ENCODE results near the gene DLX6.
"Not testable (repeated sequence)": the region's sequence is repeated elsewhere in the genome, so short reads cannot be mapped to it uniquely, and the experiment has no call there.

Gene DLX6

GRCh38 chr7:97024209-97025129, 19.1 kb downstream of the DLX6 start, which contains the start of gene DLX5:
TSS of gene DLX5 (minus strand) at chr7:97024831. CDS start at chr7:97024623, 208 bp downstream.
- no peak for DNase-seq

GRCh38 chr7:97025130-97025499, 19.8 kb downstream of the DLX6 start:
- no peak for DNase-seq

GRCh38 chr7:97025983-97026714, 20.8 kb downstream of the DLX6 start:
- no peak for DNase-seq

GRCh38 chr7:97026715-97027426, 21.5 kb downstream of the DLX6 start:
- DNase-seq: no peak

GRCh38 chr7:97027427-97028234, 22.3 kb downstream of the DLX6 start:
- DNase-seq: peak; percentile 67

- DNase-seq: not testable (repeated sequence)
Observed at GRCh38 chr7:97034213-97034852, 29.0 kb downstream of the DLX6 start.

GRCh38 chr7:97039374-97040065, 34.2 kb downstream of the DLX6 start:
- DNase-seq: no peak

GRCh38 chr7:97043281-97043680, 37.9 kb downstream of the DLX6 start:
- DNase-seq: no peak
